GM18520 (cell line): ENCODE measurements around the gene CROCC2.

Experiments used
- ATAC-seq: cut with Tn5 transposase; IDR thresholded peaks from one replicate; pipeline ENCODE4 v1.9.1; 2021; ENCODE audit not compliant: unreplicated experiment

CROCC2 gene

DNA sequence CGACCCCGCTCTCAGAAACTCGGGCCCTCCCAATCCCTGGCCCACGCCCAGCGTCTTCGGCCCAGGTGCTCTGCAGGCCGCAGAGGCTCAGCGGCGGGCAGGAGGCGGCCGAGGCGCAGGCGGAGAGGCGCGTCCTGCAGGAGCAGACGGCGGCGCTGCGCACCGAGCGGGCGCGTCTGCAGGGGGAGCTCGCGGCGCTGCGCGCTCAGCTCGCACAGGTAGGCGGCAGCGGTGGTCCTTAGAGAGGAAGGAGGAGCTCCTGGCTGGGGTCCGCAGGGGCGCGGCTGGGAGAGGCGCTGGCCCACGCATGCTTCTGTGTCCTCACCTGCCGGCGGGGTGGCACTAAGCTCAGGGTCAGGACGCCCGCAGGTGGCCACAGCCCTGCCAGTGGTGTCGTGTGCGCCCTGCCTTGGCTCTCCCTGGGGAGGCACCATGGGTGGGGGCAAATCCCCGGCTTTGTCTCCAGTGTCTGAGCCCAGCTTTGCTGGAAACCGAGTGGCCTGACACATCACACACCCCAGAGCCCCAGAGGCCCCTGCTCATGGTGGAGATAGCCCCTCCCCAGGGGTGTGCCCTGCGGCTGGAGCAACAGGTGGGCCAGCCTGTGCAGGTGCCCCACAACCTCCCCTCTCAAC, 77.3 kb downstream of the CROCC2 start:
- ATAC-seq, result no peak

DNA sequence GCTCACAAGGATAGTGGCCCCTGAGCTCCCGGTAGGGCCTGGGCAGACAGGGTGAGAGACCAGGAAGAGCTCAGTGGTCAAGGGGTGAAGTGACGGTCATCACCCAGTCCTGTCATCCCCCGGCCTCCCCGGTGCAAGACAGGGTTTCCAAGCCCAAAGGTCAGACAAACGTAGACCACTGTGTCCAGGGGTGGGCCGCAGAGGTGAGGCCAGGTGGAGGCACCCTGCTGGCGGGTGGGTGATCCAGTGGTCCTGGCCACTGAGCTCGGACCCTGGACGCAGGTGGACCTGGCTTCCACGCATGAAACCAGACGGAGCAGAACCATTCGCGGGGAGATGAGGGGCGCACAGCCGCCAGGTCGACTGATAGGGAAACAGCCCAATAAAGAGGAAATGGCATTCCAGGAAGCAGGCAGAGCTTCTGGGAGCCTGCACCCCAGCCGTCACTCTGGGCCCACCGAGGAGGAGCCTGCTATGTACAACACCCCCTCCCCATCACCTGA, 77.9 kb downstream of the CROCC2 start:
- no peak for ATAC-seq

DNA sequence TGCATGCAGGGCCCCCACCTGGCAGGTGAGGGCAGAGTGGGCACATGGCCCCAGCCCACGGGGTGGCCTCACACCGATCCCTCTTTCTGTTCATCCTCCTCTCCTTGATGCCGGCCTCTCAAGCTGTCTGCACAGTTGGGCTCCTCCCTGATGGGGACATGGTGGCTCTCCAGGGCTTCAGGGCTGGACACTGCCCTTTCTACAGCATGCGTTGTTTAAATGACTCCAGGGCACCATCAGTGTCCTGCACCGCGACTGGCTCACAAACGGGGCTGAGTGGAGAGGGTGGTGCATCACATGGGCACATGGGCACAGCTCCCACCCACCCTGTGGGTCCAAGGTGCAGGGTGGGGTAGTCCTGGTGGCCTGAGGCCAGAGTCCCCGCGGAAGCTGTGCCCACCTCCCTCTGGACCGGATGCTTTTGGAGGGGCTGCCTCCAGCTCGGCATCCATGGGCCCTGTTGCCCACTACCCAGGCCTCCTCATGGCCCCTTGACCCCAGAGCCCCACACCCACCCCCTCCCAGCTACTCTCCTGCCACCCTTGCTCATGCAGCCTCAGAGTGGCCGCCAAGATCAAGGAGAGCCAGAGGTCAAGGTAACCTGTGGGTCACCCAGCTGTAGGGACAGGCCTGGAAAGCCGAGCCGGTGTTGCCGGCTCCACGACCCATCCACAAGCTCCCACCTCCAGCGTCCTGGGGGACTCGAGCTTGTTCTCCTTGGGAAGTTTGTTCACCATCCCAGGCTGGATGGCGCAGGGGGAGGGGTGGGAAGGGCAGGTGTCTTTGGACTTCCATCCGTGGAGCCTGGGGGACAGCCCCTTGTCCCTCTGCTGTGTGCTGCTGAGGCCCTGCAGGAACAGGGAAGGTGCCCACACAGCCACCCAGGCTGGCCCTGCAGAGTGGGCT, 80.0 kb downstream of the CROCC2 start:
- no peak for ATAC-seq

DNA sequence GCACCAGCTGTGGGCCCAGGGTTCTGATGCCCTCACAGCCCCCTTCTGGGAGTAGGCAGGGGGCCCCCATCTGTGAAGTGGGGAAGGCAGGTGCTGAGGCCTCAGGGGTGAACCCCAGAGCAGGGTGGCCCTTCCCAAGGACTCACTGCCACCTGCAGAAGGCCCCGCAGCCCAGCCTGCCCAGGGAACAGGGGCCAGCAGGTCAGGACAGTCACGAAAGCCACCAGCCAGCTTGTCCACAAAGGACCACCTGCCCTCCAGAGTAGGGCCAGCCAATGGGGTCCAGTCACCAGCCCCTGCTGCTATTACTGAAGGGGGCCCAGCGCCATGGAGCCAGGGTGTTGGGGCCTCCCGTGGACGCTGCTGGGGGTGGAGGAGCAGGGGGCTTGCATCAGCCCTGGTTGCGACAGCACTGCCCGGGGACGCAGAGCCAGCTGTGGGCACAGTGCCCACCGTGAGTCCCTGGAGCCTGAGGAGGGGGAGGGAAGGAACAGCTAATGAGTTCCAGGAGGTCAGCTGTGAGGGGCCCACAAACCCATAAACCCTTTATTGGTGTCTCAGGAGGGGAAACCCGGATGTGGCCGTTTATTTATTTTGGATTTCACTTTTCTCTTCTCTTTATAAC, 80.8 kb downstream of the CROCC2 start:
- no peak for ATAC-seq

DNA sequence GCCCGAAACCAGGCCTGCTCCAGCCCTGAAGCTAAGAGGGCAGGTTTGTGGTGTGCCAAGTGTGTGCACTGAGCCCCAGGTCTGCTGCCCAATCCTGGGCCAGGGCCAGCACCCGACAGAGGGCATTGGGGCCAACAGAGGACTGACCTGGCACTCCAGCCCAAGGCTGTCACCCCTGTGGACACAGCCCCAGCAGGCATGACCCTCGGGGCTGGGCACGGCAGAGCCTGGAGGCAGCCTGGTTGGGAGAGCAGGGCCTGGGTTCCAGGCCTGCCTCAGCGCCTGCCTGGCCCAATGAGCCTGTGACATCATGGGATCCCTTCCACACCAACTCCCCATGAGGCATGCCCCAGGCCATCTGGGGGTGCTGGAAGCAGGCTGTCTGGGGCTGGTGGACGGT, 81.5 kb downstream of the CROCC2 start:
- no peak for ATAC-seq

DNA sequence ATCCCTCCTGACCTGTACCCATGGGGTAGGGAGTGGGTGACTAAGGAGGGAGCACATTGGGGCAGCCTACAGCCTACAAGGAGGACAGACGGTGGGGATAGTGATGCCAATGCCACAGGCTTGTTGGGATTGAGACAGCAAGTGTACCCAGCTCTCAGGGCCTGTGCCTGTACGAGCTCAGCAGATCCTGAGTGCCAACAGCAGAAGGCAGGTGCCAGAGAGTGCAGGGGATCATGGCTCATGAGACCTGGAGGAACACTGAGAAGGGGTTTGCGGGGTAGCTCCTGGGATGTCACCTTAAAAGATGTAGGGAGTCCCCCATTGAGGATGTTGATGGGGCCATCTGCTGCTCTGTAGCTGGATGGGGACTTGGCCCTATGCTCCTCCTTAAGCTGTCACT, 82.0 kb downstream of the CROCC2 start:
- no peak for ATAC-seq

DNA sequence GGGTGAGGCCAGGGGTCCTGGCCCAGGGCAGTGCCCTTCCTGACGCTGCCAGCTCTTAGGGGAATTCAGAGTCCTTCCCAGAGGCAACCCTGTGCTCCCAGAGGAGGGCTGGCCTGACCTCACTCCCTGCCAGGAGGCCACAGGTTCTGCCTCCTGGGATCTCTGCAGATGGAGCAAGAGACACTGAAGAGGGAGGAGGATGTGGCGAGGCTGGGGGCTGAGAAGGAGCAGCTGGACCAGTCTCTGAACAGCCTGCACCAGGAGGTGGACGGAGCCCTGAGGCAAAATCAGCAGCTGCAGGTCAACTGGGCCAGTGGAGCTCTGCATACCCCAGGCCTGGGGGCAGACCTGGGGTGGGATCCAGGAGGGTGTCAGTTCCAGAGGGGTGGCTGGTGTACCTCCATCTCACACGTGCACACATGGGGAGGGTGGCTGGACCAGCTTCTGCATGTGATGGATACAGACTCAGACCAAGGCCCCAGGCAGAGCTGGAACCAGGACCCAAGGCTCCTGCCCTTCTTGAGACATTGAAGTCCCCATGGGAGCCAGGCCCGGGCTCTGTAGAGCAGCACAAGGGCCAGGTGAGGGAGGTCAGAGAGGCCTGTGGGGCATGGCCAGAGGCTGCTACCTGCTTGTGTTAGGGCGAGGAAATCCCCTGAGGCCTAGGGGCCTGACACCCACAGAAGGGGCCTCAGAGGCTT, 82.6 kb downstream of the CROCC2 start:
- ATAC-seq, result no peak

DNA sequence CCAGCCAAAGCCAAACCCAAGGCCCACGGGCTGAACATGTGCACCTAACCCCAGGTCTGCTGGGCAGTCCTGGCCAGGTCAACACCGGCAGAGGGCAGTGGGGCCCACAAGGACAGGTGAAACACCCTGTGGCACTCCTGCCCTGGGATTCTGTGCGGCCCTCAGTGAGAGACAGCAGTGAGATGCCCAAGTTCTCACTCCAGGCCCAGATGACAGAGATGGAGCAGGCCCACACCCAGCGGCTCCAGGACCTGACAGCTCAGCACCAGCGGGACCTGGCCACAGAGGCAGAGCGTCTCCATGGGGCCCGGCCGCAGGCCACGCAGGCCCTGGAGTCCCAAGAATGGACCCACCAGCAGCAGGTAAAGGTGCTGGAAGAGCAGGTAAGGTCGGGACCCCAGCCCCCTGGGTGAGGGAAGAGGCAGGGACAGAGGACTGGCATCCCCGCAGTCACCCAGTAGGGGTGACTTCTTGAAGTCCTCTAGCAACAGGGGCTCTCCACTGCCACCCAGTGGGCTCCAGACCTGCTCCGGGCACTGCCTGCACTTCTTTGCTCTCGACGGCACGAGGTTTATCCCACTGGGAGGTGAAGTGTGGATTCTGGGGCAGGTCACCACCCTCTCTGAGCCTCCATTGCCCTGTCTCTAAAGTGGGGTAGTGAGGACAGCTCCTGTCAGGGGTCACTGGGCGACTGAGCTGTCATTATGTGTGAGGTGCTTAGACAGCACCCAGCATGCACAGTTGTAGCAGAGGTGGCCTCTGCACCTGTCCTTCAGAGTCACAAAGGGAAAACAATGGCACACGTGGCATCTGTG, 83.5 kb downstream of the CROCC2 start:
- ATAC-seq, result no peak

DNA sequence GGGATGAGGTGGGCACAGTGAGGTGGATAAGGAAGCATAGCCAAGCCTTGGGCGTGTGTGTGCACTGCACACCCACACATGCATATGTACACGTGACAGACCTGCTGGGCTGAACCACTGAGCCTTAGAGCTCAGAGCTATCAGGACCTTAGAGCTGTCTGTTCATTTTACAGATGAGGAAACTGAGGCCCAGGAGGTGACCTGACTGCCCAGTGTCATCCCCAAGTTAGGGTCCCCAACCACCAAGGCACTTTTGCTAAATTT, 84.1 kb downstream of the CROCC2 start:
- ATAC-seq, result no peak

DNA sequence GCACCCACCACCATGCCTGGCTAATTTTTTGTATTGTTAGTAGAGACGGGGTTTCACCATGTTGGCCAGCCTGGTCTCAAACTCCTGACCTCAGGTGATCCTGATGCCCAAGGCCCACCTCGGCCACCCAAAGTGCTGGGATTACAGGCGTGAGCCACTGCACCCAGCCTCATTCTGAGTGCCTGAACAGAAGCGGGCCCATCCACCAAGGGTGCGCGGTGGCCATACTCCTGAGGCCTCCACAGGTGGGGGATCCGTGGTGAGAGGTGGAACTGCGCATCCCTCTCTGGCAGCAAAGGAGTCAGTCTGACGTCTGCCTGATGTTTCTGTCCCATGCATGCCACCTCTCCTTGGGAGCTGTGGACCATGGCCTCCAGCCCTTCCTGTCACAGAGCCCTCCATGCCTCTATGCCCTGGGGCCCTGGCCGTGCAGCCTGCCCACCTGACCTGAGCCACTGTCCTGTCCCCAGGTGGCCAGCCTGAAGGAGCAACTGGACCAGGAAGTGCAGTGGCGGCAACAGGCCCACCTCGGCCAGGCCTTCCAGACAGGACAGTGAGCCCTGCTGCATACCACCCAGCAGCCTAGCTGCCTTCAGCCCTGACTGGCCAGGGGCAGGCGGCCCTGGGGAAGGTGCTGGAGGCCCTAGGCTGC, 84.7 kb downstream of the CROCC2 start:
- no peak for ATAC-seq

DNA sequence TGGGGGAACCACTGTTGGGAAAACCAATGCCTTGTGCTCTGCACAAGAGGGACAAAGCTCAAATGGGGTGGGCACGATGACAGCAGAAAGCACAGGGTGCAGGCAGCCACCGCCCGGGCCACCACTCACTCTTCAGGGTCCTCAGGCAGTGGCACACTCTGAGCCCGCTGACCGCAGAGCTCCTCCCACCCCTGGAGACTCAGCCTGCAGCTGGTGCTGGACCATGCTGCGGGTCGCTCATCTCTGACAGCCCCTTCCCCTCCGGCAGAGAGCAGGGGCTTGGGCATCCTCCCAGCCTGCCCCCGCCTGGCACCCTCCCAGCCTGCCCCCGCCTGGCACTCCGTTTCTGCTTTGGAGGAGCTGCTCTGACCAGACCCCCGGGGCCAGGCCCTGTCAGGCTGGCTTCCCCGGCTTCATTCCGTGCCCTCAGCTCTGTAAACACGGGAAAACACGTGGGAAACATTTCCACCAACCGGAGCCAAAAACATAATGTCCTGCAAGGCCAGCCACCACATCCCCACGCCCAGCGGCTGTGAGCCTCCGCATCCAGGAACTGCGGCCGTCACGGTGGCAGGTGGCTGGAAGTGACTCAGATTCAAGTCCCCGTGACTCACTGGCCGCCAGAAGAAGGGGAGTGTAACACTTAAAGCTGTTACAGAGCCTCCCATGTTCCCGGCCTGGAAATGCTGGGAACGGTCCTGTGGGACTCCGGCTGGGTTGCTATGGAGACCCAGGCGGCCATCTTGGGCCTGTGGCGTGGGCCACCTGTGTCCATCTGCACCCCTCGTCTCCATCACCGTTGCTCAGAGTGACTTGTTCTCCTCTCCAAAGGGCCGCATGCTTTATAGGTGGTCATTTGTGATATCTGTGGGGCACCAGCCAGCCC, 85.5 kb downstream of the CROCC2 start:
- no peak for ATAC-seq

DNA sequence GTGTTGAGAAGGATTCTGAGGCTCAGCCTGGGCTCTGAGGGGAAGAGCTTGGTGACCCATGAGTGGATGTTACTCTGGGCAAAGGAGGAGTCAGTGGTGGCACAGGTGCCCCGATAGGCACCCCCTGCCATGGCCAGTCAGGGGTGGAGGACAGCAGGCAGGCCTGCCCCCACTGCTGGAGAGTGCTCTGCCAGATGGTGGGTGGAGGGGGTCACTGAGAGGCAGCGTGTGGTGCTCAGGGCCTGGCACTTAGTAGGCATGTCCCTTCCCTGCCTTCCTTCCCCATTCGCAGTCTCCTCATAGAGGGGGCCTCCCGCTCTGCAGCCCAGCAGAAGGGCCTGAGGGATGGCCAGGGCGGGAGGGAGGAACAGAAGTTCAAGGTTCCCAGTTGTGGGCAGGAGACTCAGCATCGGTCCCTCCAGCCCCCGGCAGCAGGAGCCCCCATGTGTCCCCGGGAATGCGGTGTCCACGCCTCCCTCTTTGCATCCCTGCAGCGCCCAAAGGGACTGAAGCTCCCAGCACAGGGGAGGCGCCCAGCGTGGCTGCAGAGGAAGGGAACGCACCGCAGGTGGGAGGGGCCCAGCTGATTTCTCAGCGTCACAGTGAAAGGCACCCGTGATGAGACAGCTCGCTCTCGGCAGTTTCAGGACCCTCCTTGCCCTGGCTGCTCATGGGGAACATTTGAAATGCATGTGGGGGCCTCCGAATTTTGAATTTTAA, 86.6 kb downstream of the CROCC2 start:
- no peak for ATAC-seq

DNA sequence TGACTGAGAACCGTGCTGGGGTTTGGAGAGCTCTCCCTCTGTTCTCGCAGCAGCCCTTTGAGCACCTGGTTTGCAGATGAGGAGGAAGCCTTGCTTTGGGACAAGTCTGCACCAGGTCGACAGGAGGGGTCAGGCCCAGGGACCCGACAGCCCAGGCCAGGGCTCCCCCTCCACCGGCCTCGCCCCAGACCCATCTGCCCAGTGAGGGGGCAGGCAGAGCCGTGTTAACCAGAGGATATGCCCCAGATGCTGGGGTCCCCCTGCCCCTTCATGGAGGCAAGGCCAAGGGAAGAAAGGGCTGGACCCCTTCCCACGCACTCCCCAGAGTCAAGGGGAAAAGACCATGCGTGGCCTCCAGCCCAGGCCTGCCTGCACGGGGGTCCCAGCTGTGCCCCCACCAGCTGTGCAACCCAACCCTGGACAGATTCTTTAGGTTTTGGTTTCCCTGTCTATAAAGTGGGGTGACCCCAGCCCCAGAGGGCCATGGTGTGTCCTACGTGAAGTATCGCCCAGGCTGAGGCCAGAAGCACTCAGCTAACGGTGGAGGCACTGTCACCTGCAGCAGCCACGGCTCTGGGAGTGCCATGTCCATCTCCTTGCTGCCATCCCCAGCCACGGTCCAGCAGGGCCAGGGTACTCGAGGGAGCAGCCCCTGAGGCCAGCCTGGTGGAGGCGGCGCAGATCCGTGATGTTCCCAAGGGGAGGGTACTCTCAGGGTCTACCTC, 87.5 kb downstream of the CROCC2 start:
- ATAC-seq, result no peak

DNA sequence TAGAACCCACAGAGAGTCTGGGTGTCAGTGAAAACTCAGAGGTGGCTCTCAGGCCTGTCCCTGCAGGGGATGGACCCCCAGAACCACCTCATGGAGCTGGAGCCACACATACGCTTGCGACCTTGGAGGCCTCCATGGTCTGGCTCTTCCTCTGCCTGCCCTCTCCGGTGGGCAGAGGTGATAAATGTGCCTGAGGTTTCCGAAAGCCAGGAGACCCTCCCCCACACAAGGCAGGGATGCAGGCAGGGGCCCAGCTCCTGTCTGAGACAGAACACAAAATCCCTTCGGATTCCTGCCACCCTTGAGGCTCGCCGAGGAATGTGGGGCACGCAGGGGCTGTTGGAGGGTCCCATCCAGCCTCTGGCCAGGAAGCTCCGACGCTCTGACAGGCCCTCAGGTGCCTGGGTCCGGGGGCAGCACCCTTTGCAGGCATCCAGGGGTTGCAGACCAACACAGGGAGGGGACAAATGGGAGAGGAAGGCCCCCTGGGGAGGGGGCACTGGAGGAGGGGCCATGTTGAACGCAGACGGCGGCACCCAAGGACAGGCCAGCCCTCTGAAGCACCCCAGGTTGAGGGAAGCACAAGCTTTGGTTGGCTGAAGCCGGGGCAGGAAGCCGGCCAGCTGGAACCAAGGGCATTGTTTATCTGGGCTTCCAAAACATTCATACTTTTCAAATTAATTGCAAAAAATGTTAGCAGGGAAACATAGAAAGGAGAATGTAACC, 88.2 kb downstream of the CROCC2 start:
- ATAC-seq, result no peak

DNA sequence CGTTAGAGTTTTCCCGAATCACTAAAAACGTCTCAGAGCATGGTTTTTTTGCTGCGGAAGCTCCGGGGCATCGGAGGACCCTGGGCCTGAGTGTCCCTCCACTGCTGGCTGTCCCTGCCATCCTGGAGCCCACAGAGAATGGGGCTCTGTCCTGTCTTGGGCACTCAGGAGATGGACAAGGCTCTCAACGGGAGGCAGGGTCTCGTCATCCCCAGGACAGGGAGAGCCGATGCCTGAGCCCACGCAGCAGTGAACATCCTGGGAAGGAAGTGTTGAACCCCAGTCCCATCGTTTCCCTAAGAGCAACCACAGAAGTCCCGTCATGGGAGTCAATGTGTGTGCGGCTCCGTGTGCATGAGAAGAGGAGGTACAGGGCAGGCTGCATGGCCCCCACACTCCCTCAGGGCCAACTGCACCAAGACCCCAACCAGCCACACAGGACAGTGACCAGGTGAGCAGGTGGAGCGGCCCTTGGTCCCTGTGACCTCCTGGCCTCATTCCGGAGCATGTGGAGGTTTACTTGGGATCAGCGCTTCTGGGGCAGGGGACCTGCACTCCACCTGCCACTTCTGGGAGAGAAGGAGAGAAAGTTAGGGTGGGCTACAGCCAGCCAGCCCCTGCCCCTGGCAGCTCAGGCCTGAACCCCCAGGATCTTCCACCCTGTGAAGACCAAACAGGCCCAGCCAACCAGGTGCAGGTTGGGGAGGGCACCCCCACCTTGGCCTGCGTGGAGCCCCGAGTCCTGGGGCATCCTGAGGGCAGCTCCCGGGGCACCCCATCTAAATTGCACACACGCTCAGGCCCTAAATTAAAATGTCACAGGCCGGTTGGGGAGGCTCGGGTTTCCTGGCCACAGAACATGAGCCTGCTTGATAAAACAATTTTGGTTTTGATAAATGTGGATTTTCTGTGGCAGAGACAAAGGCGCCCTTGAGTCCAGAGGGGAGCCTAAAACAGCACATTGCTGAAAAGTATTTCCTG, 89.2 kb downstream of the CROCC2 start:
- ATAC-seq, result no peak
